LNCaP clone FGC (cell line): ENCODE measurements around the gene FST.

ENCODE experiments used
- DNase-seq: peaks from one replicate; pipeline ENCODE4 v3.0.0-alpha.2; 2011; ENCODE audit warnings: low read depth
- H3K4me3 ChIP-seq: 2 replicates; pipeline ENCODE4 v1.5.1; 2011; ENCODE audit warnings: mild to moderate bottlenecking, low read depth, low read length, control low read depth
- TF ChIP-seq, protein P1 (sequence below): IDR thresholded peaks from 2 replicates; pipeline ENCODE4 v1.5.1; 2012; ENCODE audit warnings: mild to moderate bottlenecking; ENCODE audit not compliant: control insufficient read depth, insufficient read depth; ENCODE audit errors: extremely low read depth

FST gene

DNA sequence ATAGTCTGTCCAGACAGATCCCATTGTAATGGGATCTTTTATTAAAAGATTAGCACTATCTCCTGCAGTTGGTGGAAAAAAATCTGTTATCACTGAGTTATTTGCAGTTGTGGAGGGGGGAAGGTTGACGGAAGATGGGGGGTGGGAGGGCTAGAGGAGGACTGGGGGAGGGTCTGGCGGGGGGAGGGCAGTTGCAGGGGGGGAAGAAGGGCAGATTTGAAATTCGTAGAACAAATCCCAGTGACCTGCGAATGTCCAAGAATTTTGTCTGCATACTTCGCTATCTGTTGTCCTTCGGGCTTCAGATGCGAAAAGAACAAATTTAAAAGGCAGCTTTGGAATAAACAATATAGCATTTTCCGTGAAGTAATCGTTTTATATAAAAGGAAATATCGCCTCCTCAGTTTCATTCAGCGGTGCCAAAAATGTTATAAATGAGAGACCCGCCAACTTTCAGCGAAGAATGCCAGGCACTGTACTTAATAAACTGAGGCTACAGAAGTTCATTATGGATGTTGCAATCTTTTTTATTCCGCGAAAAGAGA lies 1.3 kb upstream of the FST start:
- H3K4me3 ChIP-seq, result peak overlapping the region; percentile 41
- TF ChIP-seq, protein P1, sequence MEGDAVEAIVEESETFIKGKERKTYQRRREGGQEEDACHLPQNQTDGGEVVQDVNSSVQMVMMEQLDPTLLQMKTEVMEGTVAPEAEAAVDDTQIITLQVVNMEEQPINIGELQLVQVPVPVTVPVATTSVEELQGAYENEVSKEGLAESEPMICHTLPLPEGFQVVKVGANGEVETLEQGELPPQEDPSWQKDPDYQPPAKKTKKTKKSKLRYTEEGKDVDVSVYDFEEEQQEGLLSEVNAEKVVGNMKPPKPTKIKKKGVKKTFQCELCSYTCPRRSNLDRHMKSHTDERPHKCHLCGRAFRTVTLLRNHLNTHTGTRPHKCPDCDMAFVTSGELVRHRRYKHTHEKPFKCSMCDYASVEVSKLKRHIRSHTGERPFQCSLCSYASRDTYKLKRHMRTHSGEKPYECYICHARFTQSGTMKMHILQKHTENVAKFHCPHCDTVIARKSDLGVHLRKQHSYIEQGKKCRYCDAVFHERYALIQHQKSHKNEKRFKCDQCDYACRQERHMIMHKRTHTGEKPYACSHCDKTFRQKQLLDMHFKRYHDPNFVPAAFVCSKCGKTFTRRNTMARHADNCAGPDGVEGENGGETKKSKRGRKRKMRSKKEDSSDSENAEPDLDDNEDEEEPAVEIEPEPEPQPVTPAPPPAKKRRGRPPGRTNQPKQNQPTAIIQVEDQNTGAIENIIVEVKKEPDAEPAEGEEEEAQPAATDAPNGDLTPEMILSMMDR, result no peak
- no peak for DNase-seq

DNA sequence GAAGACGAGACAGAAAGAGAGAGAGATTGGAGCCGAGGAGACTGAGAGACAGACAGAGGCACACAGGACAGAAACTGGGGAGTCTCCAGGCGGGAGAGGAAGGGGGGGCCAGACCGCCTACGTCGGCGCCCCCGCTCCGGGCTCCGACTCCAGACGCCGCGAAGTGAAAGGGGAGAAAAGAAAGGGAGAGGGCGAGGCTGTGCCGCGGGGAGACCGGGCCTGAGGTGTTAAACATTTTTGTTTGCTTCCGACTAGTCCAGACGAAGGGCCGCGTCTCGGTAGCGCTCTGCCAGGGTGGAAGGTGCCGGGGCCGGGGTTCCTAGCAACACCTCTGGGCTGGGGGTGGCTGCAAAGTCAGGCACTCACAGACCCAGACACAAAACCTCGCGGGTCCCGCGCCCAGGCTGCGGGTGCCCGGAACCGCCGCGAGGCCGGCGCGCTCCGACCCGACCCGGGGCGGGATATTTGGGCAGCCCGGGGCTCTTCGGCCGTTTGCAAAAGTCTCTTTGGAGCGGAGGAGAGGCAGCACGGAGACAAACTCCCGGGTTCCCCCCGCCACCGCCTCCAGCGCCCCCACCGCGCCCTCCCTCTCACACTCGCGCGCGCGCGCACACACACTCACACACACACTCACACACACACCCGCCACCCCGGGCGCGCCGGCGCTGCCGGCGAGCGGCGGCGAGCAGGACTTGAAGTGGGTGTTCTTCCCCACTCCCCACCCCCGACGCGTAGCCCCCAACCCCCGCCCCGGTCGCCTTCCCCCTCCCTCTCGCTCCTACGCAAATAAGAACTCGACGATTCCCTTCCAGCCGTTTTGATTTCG lies 626 bp upstream of the FST start:
- TF ChIP-seq, protein P1, result no peak
- peak overlapping the region; percentile 41 for H3K4me3 ChIP-seq
- DNase-seq, result no peak

DNA sequence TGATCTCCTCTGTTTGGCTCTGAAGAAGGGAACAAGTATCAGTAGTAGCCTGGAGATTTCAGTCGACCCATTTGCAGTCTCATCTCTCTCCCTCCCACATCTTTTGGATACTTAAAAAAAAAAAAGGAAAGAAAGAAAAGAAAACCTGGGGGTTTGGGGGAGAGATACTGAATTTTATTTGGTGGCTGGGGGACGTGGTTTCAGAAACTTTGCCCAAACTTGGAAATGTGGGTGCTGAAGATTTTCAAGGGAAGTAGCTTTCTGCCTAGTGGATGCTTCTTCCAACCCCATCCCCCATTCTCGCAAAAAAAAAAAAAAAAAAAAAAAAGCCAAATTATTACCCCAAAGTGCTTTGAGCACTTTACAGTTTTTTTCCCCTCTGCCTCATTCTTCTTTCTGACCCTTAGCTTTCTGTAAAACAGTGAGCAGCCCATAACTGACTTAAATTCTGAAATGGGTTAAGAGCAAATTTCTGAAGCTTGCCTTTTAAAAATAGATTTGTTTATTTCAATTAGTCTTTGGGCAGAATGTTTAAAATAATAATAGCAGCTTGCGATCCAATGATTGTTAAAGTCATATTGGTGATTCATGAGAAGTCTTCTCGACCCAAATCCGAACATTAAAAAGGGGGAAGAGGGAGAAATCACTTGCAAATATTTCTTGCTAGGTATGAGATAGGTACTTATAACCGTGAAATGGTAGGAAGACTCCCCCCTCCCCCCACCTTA lies 894 bp downstream of the FST start:
- DNase-seq, result no peak
- TF ChIP-seq, protein P1, result no peak
- H3K4me3 ChIP-seq, result peak overlapping the region; percentile 38

DNA sequence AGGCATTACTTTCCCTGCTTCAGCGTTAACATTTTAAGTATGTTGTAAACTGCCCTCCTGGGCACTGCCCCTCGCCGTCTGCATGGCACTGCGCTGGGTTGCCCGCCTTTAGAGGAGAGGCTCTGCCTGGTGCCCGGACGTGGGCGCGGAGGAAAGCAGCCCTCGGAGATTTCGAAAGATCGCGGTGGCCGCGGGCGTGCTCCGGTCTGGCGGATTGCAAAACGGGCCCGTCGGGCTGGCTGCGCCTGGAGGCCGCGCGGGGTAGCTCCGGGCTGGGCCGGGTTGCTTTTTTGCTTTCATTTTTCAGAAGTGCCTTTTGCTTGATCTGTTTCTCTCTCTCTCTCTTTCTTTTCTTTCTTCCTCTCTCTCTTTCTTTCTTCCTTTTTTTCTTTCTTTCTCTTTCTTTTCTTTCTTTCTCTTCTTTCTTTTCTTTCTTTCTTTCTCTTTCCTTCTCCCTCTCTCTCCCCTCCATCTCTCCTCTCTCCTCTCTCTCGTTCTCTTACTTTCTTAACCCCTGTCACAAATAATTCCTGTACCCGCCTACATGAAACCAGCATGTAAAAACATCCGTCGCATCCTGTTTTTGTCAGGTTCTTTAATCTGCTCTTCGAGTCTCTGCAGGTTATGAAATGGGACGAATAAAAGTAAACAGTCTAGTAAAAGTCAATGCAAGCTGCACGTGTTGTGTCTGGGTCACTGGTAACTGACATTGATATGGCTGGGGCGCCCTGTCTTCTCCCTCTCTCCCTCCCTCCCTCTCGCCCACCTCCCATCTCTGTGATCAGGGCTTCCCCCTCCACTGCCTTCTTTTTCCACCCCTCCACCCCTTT lies 1.7 kb downstream of the FST start:
- no peak for DNase-seq
- TF ChIP-seq, protein P1, result no peak
- peak overlapping the region; percentile 38 for H3K4me3 ChIP-seq

DNA sequence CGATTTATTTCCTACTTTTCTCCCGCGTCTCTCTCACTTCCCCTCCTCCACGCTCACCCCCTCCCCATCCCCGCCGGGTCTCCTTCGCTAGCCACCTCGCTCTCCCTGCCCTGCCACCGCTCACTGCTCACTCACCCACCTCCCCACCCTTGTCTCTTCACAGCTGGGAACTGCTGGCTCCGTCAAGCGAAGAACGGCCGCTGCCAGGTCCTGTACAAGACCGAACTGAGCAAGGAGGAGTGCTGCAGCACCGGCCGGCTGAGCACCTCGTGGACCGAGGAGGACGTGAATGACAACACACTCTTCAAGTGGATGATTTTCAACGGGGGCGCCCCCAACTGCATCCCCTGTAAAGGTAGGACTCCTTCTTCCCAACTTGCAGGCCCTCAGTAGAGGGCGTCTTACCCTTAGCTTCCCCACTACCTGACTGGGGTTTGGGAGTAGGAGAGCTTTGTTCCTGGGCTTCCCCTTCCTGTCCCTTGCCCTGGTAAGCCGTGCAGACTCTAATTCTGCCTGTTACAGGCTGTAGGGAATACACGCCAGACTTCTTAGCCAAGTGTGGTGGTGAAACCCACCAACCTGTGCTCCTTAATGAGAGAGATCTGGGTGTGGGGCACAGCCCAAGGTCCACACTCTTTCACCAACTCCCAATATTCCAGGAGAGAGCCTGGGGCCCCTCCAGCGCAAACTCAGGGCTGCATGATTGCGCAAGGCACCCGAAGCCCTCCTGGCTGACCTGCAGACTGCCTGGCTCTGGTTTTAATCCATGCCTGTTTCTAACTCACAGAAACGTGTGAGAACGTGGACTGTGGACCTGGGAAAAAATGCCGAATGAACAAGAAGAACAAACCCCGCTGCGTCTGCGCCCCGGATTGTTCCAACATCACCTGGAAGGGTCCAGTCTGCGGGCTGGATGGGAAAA lies 2.5 kb downstream of the FST start:
- TF ChIP-seq, protein P1, result no peak
- no peak for DNase-seq
- no peak overlapping the region for H3K4me3 ChIP-seq

DNA sequence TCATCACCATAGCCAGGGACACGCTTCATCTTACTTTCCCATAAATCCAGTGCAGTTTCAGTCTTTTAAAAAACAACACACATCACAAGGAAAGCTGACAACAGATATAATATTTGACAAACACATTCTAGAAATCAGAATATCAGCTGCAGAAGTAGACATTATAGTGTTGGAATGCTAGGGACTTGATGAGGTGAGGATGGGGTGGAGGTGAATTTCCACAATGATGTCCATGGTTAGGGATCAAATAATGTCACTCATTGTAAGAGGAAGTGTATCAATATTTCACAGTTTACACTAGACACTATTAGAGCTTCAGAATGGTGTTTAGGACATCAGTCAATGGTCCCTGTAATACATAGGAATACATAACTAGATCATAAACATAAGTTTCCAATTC lies 7.0 kb downstream of the FST start:
- no peak overlapping the region for H3K4me3 ChIP-seq
- DNase-seq, result no peak
- TF ChIP-seq, protein P1, result no peak
